ENCODE data around the gene VPS37D.

- no peak for TF ChIP-seq NR1H2 (CRISPR knock-in tag; IDR thresholded peaks at IDR 0.05)
- TF ChIP-seq TEAD1 (CRISPR knock-in tag; IDR thresholded peaks at IDR 0.05), result no peak
- TF ChIP-seq ZBTB43 (CRISPR knock-in tag; IDR thresholded peaks at IDR 0.05), result no peak
- TF ChIP-seq, protein P1, sequence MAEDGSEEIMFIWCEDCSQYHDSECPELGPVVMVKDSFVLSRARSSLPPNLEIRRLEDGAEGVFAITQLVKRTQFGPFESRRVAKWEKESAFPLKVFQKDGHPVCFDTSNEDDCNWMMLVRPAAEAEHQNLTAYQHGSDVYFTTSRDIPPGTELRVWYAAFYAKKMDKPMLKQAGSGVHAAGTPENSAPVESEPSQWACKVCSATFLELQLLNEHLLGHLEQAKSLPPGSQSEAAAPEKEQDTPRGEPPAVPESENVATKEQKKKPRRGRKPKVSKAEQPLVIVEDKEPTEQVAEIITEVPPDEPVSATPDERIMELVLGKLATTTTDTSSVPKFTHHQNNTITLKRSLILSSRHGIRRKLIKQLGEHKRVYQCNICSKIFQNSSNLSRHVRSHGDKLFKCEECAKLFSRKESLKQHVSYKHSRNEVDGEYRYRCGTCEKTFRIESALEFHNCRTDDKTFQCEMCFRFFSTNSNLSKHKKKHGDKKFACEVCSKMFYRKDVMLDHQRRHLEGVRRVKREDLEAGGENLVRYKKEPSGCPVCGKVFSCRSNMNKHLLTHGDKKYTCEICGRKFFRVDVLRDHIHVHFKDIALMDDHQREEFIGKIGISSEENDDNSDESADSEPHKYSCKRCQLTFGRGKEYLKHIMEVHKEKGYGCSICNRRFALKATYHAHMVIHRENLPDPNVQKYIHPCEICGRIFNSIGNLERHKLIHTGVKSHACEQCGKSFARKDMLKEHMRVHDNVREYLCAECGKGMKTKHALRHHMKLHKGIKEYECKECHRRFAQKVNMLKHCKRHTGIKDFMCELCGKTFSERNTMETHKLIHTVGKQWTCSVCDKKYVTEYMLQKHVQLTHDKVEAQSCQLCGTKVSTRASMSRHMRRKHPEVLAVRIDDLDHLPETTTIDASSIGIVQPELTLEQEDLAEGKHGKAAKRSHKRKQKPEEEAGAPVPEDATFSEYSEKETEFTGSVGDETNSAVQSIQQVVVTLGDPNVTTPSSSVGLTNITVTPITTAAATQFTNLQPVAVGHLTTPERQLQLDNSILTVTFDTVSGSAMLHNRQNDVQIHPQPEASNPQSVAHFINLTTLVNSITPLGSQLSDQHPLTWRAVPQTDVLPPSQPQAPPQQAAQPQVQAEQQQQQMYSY (CRISPR knock-in tag; IDR thresholded peaks at IDR 0.05), result no peak
- no peak for TF ChIP-seq FOXJ3 (CRISPR knock-in tag; IDR thresholded peaks at IDR 0.05; ENCODE audit: borderline replicate concordance)
- TF ChIP-seq, protein P2, sequence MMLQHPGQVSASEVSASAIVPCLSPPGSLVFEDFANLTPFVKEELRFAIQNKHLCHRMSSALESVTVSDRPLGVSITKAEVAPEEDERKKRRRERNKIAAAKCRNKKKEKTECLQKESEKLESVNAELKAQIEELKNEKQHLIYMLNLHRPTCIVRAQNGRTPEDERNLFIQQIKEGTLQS (CRISPR knock-in tag; conservative IDR thresholded peaks at IDR 0.05), result no peak
- TF ChIP-seq, protein P3, sequence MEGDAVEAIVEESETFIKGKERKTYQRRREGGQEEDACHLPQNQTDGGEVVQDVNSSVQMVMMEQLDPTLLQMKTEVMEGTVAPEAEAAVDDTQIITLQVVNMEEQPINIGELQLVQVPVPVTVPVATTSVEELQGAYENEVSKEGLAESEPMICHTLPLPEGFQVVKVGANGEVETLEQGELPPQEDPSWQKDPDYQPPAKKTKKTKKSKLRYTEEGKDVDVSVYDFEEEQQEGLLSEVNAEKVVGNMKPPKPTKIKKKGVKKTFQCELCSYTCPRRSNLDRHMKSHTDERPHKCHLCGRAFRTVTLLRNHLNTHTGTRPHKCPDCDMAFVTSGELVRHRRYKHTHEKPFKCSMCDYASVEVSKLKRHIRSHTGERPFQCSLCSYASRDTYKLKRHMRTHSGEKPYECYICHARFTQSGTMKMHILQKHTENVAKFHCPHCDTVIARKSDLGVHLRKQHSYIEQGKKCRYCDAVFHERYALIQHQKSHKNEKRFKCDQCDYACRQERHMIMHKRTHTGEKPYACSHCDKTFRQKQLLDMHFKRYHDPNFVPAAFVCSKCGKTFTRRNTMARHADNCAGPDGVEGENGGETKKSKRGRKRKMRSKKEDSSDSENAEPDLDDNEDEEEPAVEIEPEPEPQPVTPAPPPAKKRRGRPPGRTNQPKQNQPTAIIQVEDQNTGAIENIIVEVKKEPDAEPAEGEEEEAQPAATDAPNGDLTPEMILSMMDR (IDR thresholded peaks at IDR 0.05), result no peak
- TF ChIP-seq ATF6 (CRISPR knock-in tag; IDR thresholded peaks at IDR 0.05), result no peak
Measured at GRCh38 chr7:73626814-73627213, 40.8 kb upstream of the VPS37D start.

Measured in WTC11 (cell line).